H1 (cell line): Measurements from ENCODE around the gene NIFK. TPM values are rescaled to one million over a fixed set of nuclear protein-coding genes. Genes with fewer than 3 reads are reported as not detected.

Experiments
- ATF2 ChIP-seq: IDR thresholded peaks from 2 replicates; pipeline ENCODE4 v1.6.1; 2012; ENCODE audit warnings: low read length, inconsistent platforms
- BRCA1 ChIP-seq: IDR thresholded peaks from 2 replicates; pipeline ENCODE4 v1.6.1; 2012; ENCODE audit warnings: low read depth, low read length, improper control_type of control experiment
- GTF2F1 ChIP-seq: IDR thresholded peaks from 2 replicates; pipeline ENCODE4 v1.6.1; 2012; ENCODE audit warnings: low read depth, low read length, improper control_type of control experiment, borderline replicate concordance
- HDAC6 ChIP-seq: IDR thresholded peaks from one replicate; pipeline ENCODE4 v1.7.1; 2012; ENCODE audit warnings: low read depth, mild to moderate bottlenecking, inconsistent platforms, low read length, moderate library complexity
- KDM4A ChIP-seq: IDR thresholded peaks from one replicate; pipeline ENCODE4 v1.7.1; 2012; ENCODE audit warnings: low read depth, mild to moderate bottlenecking, moderate library complexity, low read length, inconsistent platforms; ENCODE audit not compliant: severe bottlenecking
- NANOG ChIP-seq: IDR thresholded peaks from 2 replicates; pipeline ENCODE4 v1.6.1; 2011; ENCODE audit warnings: low read length, low read depth, mild to moderate bottlenecking, inconsistent platforms; ENCODE audit not compliant: insufficient read depth, poor library complexity, severe bottlenecking
- USF2 ChIP-seq: IDR thresholded peaks from 2 replicates; pipeline ENCODE4 v1.6.1; 2011; ENCODE audit warnings: low read length, improper control_type of control experiment
- polyA plus RNA-seq, 7 experiments: library from polyadenylated mRNA; depleted of rRNA in 3 of 7; stranded (reverse) in 5 of 7; unstranded in 2 of 7; fragments of >200 nt in 5 of 7; fragments of 200-250 nt in 2 of 7; gene quantifications; 1 replicate in 5 of 7; 2 replicates in 1 of 7; 4 replicates in 1 of 7; pipeline versions ENCODE4 v1.2.1 to v1.2.3, GENCODE V29; 2011 to 2013; ENCODE audit warnings: missing spikeins in 2 of 7, mixed read lengths in 2 of 7
- total RNA-seq: library from RNA; stranded (reverse); fragmentation: NEBNext Ultra II Directional; extraction: Animal tissue kit (Norgen Biotek cat#: 25700); gene quantifications from 2 replicates; pipeline ENCODE4 v1.2.1, GENCODE V29; 2021

NIFK gene
- total and polyA plus RNA-seq, 2 of the 8 experiments (the other 6 are each of a cell fraction or from before 2014, with no cell fraction given), result 24.4 to 117 TPM

GRCh38 chr2:121736462-121737336 is at the start of gene NIFK (continued):
- TF ChIP-seq USF2 (no peak), NANOG (no peak), HDAC6 (no peak), KDM4A (peak; percentile 74), BRCA1 (no peak), GTF2F1 (no peak), ATF2 (no peak)
